ENCODE data around the gene ADGRF1.
"Not testable (repeated sequence)": the region's sequence is repeated elsewhere in the genome, so short reads cannot be mapped to it uniquely, and the experiment has no call there.

Gene ADGRF1

DNA sequence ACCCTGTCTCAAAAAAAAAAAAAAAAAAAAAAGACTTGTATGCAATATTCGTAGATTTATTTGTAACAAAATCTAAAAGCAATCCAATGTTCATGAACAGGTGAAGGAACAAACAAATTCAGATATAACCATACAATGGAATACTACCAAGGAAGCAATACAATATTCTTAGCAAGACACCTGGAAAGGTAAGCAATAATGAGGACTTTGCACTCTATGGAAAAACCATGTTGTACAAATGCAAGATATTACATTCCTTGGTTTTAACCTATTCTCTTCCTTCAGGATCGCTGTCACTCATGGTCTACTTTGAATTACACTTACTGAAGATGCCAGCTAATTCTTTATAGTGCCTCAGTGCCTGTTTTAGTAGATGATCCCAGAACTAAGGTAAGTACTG is 14.7 kb upstream of the ADGRF1 start:
- Histone ChIP-seq H3K27me3 (ENCODE audit: low read depth, low read length) (no peaks in the 10 kb centered on the region), H3K4me2 (ENCODE audit: low read length) (no peak overlapping the region), H2AFZ (ENCODE audit: low read depth, low read length) (no peak overlapping the region), H3K4me3 (ENCODE audit: low read length) (no peak overlapping the region), H4K20me1 (ENCODE audit: insufficient read depth, low read length) (no peaks in the 10 kb centered on the region), H3K79me2 (ENCODE audit: low read length) (no peaks in the 10 kb centered on the region), H3K9ac (ENCODE audit: low read length) (no peak overlapping the region), H3K36me3 (replicated peaks; ENCODE audit: low read depth, low read length) (no peaks in the 10 kb centered on the region), H3K9me3 (ENCODE audit: insufficient read depth, low read length) (no peaks in the 10 kb centered on the region), H3K27ac (ENCODE audit: low read length) (no peak overlapping the region), H3K4me1 (ENCODE audit: low read length) (no peaks in the 10 kb centered on the region)
- TF ChIP-seq EZH2phosphoT487 (IDR thresholded peaks at IDR 0.05; ENCODE audit: low read depth): no peak
- no peak for TF ChIP-seq CTCF (IDR thresholded peaks at IDR 0.05; ENCODE audit: low read depth, low read length)

DNA sequence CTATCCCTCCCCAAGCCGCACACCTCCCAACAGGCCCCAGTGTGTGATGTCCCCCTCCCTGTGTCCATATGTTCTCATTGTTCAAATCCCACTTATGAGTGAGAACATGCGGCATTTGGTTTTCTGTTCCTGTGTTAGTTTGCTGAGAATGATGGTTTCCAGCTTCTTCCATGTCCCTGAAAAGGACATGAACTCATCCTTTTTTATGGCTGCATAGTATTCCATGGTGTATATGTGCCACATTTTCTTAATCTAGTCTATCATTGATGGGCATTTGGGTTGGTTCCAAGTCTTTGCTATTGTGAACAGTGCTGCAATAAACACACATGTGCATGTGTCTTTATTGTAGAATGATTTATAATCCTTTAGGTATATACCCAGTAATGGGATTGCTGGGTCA is 12.2 kb upstream of the ADGRF1 start:
- not testable (repeated sequence) for H3K4me3 ChIP-seq (ENCODE audit: low read length); H3K4me1 ChIP-seq (ENCODE audit: low read length); H3K9ac ChIP-seq (ENCODE audit: low read length); H3K36me3 ChIP-seq (replicated peaks; ENCODE audit: low read depth, low read length); H3K79me2 ChIP-seq (ENCODE audit: low read length); H3K27me3 ChIP-seq (ENCODE audit: low read depth, low read length); H3K27ac ChIP-seq (ENCODE audit: low read length); H2AFZ ChIP-seq (ENCODE audit: low read depth, low read length); H4K20me1 ChIP-seq (ENCODE audit: insufficient read depth, low read length); H3K4me2 ChIP-seq (ENCODE audit: low read length); H3K9me3 ChIP-seq (ENCODE audit: insufficient read depth, low read length)

DNA sequence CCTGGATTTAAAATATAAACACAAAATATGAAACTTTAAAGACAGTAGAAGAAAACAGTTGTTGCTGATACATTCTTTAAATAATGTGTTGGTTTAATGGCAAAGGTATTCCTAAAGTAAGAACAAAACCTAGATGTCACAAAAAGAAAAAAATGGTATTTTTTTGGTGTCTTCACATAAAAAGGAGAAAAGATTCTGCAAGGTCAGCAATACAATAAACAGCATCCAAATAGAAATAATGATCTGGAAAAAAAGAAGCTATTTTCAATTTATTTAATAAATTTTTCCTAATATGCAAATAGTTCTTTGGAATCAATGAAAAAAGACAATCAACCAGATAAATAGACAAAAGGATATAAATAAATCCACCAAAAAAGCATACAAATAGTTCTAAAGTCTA is 6.5 kb upstream of the ADGRF1 start:
- peaks cover 26% of the 10 kb centered on the region for H3K27me3 ChIP-seq (ENCODE audit: low read depth, low read length)
- no peak overlapping the region for H3K9ac ChIP-seq (ENCODE audit: low read length)
- H3K4me1 ChIP-seq (ENCODE audit: low read length): peaks cover 4% of the 10 kb centered on the region
- H3K9me3 ChIP-seq (ENCODE audit: insufficient read depth, low read length): no peaks in the 10 kb centered on the region
- H3K4me3 ChIP-seq (ENCODE audit: low read length): no peak overlapping the region
- TF ChIP-seq CTCF (IDR thresholded peaks at IDR 0.05; ENCODE audit: low read depth, low read length) (no peak), EZH2phosphoT487 (IDR thresholded peaks at IDR 0.05; ENCODE audit: low read depth) (no peak)
- H3K36me3 ChIP-seq (replicated peaks; ENCODE audit: low read depth, low read length): no peaks in the 10 kb centered on the region
- H3K4me2 ChIP-seq (ENCODE audit: low read length): no peak overlapping the region
- H4K20me1 ChIP-seq (ENCODE audit: insufficient read depth, low read length): no peaks in the 10 kb centered on the region
- H3K27ac ChIP-seq (ENCODE audit: low read length): no peak overlapping the region
- H2AFZ ChIP-seq (ENCODE audit: low read depth, low read length): no peak overlapping the region
- no peaks in the 10 kb centered on the region for H3K79me2 ChIP-seq (ENCODE audit: low read length)

DNA sequence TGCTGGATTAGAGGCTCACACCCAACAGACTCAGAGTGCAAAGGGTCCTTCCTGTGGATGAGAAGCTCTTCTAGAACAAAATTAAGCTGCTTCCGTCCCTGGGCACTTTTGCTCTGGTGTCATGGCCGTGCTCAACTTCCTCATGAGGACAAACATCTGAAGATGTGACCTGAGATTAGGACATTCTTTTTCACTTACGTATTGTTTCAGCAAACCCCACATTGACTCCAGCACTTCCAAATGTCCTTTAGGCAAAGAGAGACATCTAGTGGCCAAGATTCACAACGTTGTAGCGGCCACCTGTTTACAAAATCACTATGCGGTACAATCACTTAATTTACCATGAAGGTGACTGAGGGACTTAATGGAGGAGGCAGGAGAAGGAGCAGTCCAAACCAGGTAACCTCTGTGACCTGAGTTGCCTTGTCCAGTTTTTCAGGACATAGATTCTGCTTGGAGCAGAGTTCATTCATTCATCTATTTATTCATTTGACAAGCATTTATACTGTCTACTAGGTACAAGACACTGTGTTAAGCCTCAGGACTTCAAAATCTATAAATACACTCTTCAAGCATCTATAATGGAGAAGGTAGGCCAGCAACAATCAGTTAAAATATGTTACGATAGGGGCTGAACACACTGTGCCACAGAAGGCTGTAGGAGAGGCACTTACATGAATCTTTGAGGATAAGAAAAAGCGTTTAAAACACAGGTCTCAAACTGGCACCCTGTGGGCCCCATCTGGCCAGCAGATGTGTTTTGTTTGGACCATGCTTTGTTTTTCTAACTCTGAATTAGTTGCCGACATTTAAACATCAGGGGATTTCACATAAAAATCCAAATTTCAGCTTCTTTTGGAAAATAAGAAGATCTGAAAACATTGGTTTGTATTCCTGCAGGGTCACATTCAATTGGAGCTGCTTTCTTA is 5.6 kb upstream of the ADGRF1 start:
- H3K79me2 ChIP-seq (ENCODE audit: low read length): no peaks in the 10 kb centered on the region
- TF ChIP-seq EZH2phosphoT487 (IDR thresholded peaks at IDR 0.05; ENCODE audit: low read depth): no peak
- TF ChIP-seq CTCF (IDR thresholded peaks at IDR 0.05; ENCODE audit: low read depth, low read length): peak; percentile 95
- H3K36me3 ChIP-seq (replicated peaks; ENCODE audit: low read depth, low read length): no peaks in the 10 kb centered on the region
- H3K4me3 ChIP-seq (ENCODE audit: low read length): peak overlapping the region; percentile 48
- H3K9me3 ChIP-seq (ENCODE audit: insufficient read depth, low read length): no peaks in the 10 kb centered on the region
- H3K4me1 ChIP-seq (ENCODE audit: low read length): peaks cover 4% of the 10 kb centered on the region
- H3K4me2 ChIP-seq (ENCODE audit: low read length): peak overlapping the region; percentile 64
- H3K27me3 ChIP-seq (ENCODE audit: low read depth, low read length): peaks cover 26% of the 10 kb centered on the region
- H3K9ac ChIP-seq (ENCODE audit: low read length): no peak overlapping the region
- no peak overlapping the region for H3K27ac ChIP-seq (ENCODE audit: low read length)
- no peak overlapping the region for H2AFZ ChIP-seq (ENCODE audit: low read depth, low read length)
- H4K20me1 ChIP-seq (ENCODE audit: insufficient read depth, low read length): no peaks in the 10 kb centered on the region

Measured in OCI-LY3 (cell line).